ENCODE results near the gene TBC1D16. TPM values are rescaled to one million over a fixed set of nuclear protein-coding genes. Genes with fewer than 3 reads are reported as not detected.

TBC1D16 gene
- total and polyA plus RNA-seq, 2 donors, result 15.8 to 21.5 TPM

GRCh38 chr17:79943347-79944241, 92.1 kb downstream of the TBC1D16 start:
- WGBS, result 96% methylated on average over 42 of the region's 42 CpGs
- DNase-seq (ENCODE audit: extremely low spot score), result no peak
- no peaks in the 10 kb centered on the region for H3K36me3 ChIP-seq (ENCODE audit: insufficient read depth)
- H3K27ac ChIP-seq (ENCODE audit: low read depth), result no peak overlapping the region
- H3K4me1 ChIP-seq (ENCODE audit: insufficient read depth), result no peaks in the 10 kb centered on the region
- H3K4me3 ChIP-seq (ENCODE audit: low read depth, low read length), result no peak overlapping the region

DNA sequence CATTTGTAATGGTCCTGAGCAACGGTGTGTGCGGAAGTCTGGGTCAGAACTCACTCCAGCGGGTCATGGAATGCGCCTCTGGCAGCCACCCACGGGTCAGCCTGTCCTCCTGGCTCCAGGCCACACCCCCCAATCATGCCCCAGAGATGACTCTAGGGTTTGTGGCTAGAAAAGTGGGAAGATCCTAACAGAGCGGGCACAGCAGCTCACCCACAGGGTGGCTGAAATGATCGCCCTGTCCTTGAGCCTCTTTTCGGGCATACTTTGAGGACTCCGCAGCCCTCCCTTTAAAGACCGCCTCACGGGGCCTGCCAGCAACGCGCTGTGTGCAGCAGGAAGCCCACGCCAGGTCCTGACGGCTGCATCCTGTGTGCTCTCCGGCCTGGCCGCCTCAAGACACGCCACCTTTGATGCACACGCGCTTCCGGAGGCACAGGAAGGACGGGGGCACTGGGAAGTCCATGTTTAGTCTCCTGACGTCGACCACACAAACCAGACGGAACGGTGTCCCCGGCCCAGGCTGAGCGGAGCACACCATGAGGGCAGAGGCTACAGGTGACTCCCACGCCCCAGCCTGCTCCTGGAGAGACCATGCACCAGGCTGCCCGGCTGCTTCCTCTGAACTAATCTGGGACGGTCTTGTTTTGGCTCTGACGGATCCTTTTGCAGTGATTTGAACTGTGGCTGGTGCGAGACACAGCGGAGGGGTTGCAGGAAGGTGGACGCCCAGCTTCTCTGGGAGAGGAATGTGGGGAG, 92.9 kb downstream of the TBC1D16 start:
- H3K36me3 ChIP-seq (ENCODE audit: insufficient read depth), result no peaks in the 10 kb centered on the region
- no peak overlapping the region for H3K4me3 ChIP-seq (ENCODE audit: low read depth, low read length)
- no peak overlapping the region for H3K27ac ChIP-seq (ENCODE audit: low read depth)
- no peak for DNase-seq (ENCODE audit: extremely low spot score)
- H3K4me1 ChIP-seq (ENCODE audit: insufficient read depth), result no peaks in the 10 kb centered on the region
- WGBS, result 81% methylated on average over 35 of the region's 35 CpGs

- 90% methylated on average over 22 of the region's 22 CpGs for WGBS
- no peaks in the 10 kb centered on the region for H3K36me3 ChIP-seq (ENCODE audit: insufficient read depth)
Observed at GRCh38 chr17:79942011-79942405, 93.7 kb downstream of the TBC1D16 start.

DNA sequence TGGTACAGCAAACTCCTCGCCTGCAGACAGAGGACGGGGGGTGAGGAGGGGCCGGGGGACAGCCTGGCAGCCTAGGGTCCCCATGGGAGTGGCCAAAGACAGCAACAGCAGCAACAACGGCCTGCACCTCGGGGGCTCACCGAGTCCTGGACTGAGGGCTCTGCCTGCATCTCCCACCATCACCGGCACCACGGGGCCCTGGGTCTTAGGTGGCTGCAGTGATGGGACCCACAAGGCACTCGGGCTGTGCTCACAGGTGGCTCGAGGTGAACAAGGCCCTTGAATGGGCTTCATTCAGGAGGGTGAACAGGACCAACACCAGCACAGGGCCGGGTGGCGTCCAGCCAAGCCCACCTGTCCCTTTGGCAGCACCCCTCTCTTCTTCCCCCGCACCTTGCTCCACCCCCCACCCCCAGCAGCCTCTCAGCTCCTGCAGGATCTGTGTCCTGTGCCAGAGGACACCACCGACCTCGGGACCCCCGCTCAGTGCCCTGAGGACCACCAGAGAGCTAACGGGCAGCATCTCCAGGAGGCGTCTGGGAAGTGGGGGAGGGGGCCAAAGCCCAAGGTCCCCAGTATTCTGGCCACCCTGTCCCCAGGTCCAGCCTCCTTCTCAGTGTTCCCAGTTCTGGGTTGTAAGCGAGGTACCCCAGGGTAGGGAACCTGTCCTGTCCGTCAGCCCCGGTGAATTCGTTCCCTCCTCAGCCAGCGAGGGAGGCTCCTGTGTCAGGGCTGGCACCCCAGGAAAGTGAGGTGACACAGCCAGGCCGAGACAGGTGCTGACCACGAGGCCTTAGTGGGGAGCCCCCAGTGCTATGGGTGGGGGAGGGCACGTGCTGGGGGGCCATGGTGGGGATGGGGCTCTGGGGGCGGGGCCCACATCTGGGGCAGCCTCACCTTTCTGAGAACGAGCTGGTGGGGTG, 94.3 kb downstream of the TBC1D16 start:
- H3K36me3 ChIP-seq (ENCODE audit: insufficient read depth), result no peaks in the 10 kb centered on the region
- no peak for DNase-seq (ENCODE audit: extremely low spot score)
- no peaks in the 10 kb centered on the region for H3K4me1 ChIP-seq (ENCODE audit: insufficient read depth)
- H3K4me3 ChIP-seq (ENCODE audit: low read depth, low read length), result no peak overlapping the region
- 84% methylated on average over 28 of the region's 28 CpGs for WGBS
- H3K27ac ChIP-seq (ENCODE audit: low read depth), result no peak overlapping the region

More at GRCh38 chr17:79942011-79942405, 93.7 kb downstream of the TBC1D16 start:
- no peak for DNase-seq (ENCODE audit: extremely low spot score)
- Histone ChIP-seq H3K27ac (ENCODE audit: low read depth) (no peak overlapping the region), H3K4me1 (ENCODE audit: insufficient read depth) (no peaks in the 10 kb centered on the region), H3K4me3 (ENCODE audit: low read depth, low read length) (no peak overlapping the region)

- H3K4me3 ChIP-seq (ENCODE audit: low read depth, low read length), result no peak overlapping the region
- H3K4me1 ChIP-seq (ENCODE audit: insufficient read depth), result no peaks in the 10 kb centered on the region
- 90% methylated on average over 31 of the region's 31 CpGs for WGBS
- H3K36me3 ChIP-seq (ENCODE audit: insufficient read depth), result no peaks in the 10 kb centered on the region
- no peak overlapping the region for H3K27ac ChIP-seq (ENCODE audit: low read depth)
- DNase-seq (ENCODE audit: extremely low spot score), result no peak
Observed at GRCh38 chr17:79940459-79941087, 95.1 kb downstream of the TBC1D16 start.

GRCh38 chr17:79939755-79940458, 95.8 kb downstream of the TBC1D16 start:
- no peaks in the 10 kb centered on the region for H3K36me3 ChIP-seq (ENCODE audit: insufficient read depth)
- WGBS, result 74% methylated on average over 25 of the region's 25 CpGs

DNA sequence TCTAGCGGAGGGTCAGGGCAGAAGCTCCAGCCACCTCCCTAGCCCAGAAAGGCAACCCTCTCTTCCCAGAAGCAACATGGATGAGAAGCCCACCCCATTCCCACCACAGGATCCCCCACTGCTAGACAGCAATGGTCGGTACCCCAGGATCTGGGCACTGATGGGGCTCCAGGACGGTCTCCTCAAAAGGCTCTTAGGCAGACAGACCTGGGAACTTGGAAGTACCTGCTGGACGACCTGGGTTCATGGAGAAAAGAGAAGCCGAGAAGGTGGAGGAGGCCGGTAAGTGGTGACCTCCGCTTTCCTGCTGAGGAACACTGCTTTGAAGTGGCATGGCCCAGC, 96.6 kb downstream of the TBC1D16 start:
- H3K36me3 ChIP-seq (ENCODE audit: insufficient read depth), result no peaks in the 10 kb centered on the region

More at GRCh38 chr17:79939755-79940458, 95.8 kb downstream of the TBC1D16 start:
- H3K4me3 ChIP-seq (ENCODE audit: low read depth, low read length), result no peak overlapping the region
- H3K27ac ChIP-seq (ENCODE audit: low read depth), result no peak overlapping the region
- H3K4me1 ChIP-seq (ENCODE audit: insufficient read depth), result no peaks in the 10 kb centered on the region
- no peak for DNase-seq (ENCODE audit: extremely low spot score)

DNA sequence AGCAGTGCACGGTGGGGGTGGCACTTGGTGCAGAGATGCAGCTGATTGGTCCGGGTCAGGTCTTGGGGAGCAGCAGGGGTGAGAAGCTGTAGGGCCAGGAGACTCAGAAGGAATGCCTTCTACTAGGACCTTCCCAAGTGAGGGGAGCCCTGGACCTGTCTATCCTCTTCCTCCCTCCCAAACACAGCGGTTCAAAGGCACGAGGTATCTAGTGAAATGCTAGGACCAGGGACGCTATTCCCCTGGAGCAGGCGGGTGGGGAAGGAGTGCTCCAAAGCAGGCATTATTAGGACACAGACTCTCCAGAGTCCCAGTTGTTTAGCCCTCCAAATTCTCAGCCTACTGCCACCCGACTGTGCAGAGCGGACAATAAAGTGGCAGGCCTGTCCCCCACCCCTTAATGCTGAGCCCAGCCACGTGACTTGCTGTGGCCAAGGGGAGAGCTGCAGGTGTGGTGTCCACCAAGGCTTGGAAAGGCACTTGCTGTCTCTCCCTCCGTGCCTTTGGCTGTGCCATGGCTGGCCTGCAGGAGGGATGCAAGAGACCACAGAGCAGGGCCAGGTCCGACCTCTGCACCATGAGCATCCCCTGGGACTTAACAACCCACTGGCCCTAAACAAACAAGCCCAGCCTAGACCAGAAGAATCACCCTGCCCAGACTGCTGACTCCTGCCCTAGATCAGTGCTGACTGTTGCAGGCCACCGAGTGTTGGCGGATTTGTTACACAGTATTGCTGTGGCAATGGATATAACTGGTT, 97.2 kb downstream of the TBC1D16 start:
- Histone ChIP-seq H3K4me1 (ENCODE audit: insufficient read depth) (no peaks in the 10 kb centered on the region), H3K27ac (ENCODE audit: low read depth) (no peak overlapping the region), H3K4me3 (ENCODE audit: low read depth, low read length) (no peak overlapping the region), H3K36me3 (ENCODE audit: insufficient read depth) (no peaks in the 10 kb centered on the region)
- DNase-seq (ENCODE audit: extremely low spot score), result no peak
- 90% methylated on average over 13 of the region's 13 CpGs for WGBS

More for the DNA sequence above, 96.6 kb downstream of the TBC1D16 start:
- DNase-seq (ENCODE audit: extremely low spot score), result no peak
- Histone ChIP-seq H3K27ac (ENCODE audit: low read depth) (no peak overlapping the region), H3K4me1 (ENCODE audit: insufficient read depth) (no peaks in the 10 kb centered on the region), H3K4me3 (ENCODE audit: low read depth, low read length) (no peak overlapping the region)
- 96% methylated on average over 7 of the region's 7 CpGs for WGBS

DNA sequence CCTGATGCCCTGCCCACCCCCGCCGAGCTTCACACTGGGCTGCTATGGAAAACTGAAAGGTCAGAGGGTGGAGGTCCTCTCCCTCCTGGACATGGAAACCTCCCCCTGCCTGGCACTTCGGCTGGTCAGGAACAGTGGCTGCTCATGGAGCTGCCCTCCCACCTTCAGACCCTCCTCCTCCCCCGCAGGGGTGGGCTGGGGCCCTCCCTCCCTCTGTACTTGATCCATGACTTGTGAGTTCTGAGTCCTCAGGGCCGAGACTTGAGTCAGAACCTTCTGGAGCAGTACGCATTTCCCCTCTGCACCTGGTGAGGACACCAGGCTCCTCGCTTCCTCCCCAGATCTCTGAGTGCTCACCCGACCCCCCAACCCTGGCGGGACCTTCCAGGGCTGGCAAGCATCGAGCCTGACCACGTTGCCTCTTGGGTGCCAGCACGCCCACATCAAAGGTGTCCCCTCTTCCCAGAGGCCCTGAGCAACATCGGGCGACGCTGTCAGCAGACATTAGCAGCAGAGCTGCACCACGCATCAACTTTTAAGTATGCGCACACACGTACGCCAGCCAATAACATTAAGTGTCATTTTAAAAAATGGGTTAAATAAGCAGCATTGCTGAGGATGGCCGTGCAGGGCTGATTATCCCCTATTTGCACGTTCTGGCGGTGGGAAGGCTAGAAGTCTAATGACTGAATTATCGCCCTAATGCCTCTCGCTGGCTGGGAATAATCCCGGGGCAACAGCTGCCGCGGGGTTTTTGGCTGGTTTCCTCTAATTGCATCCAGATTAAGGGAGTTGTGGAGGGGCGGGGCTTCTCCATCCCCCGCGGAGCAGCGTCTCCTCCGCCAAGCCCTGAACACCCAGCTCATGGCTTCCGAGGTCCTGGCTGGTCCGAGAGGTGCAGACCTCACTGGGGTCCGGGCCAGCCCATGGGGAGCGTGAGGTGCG, 98.0 kb downstream of the TBC1D16 start:
- 73% methylated on average over 37 of the region's 37 CpGs for WGBS
- H3K36me3 ChIP-seq (ENCODE audit: insufficient read depth), result no peaks in the 10 kb centered on the region
- H3K4me1 ChIP-seq (ENCODE audit: insufficient read depth), result no peaks in the 10 kb centered on the region
- no peak overlapping the region for H3K27ac ChIP-seq (ENCODE audit: low read depth)
- DNase-seq (ENCODE audit: extremely low spot score), result no peak
- no peak overlapping the region for H3K4me3 ChIP-seq (ENCODE audit: low read depth, low read length)

DNA sequence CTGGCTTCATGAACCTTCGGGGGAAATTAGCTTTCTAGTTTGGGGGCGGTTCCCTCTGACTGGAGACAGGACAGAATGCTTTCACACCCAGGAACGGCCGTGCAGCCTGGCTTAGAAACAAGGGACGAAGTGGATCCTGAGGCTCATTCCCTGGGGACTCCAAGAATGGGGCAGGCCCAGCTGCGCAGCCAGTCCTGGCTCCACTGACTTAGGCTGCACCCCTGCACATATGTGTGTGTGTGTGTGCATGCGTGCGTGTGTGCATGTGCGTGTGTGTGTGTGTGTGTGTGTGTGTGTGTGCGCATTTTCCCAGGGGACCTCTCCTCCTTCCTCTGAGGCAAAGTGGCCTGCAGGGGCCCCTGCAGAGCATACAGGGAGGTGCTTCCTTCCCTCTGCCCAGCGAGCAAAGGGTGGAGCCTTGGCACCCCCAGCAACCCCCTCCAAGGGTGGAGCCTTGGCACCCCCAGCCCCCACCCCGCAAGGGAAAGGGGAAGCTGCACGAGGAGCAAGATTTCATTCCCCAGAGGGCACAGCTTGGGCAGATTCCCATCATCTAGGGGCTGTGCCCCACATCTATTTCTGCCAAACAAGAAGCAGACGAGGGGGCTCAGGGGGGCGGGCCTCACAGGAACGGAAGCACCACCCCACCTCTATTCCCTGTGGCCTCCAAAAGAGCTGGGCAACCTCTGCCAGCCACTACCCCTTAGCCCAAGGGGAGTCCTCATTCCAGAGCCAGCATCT, 98.9 kb downstream of the TBC1D16 start:
- Histone ChIP-seq H3K36me3 (ENCODE audit: insufficient read depth) (no peaks in the 10 kb centered on the region), H3K4me3 (ENCODE audit: low read depth, low read length) (no peak overlapping the region), H3K27ac (ENCODE audit: low read depth) (no peak overlapping the region), H3K4me1 (ENCODE audit: insufficient read depth) (no peaks in the 10 kb centered on the region)
- WGBS, result 61% methylated on average over 16 of the region's 16 CpGs
- DNase-seq (ENCODE audit: extremely low spot score), result no peak

GRCh38 chr17:79936050-79936449, 99.6 kb downstream of the TBC1D16 start:
- H3K4me3 ChIP-seq (ENCODE audit: low read depth, low read length), result no peak overlapping the region
- no peak overlapping the region for H3K27ac ChIP-seq (ENCODE audit: low read depth)
- no peak for DNase-seq (ENCODE audit: extremely low spot score)
- 90% methylated on average over 16 of the region's 16 CpGs for WGBS
- H3K36me3 ChIP-seq (ENCODE audit: insufficient read depth), result no peaks in the 10 kb centered on the region
- no peaks in the 10 kb centered on the region for H3K4me1 ChIP-seq (ENCODE audit: insufficient read depth)
